GM18511 (cell line): Measurements from ENCODE around the gene GOSR2.
"Not testable (repeated sequence)": the region's sequence is repeated elsewhere in the genome, so short reads cannot be mapped to it uniquely, and the experiment has no call there.

Source experiments
- ATAC-seq: cut with Tn5 transposase; IDR thresholded peaks from one replicate; pipeline ENCODE4 v1.9.1; 2021; ENCODE audit warnings: mild to moderate bottlenecking, moderate library complexity; ENCODE audit not compliant: unreplicated experiment

The GOSR2 gene

DNA sequence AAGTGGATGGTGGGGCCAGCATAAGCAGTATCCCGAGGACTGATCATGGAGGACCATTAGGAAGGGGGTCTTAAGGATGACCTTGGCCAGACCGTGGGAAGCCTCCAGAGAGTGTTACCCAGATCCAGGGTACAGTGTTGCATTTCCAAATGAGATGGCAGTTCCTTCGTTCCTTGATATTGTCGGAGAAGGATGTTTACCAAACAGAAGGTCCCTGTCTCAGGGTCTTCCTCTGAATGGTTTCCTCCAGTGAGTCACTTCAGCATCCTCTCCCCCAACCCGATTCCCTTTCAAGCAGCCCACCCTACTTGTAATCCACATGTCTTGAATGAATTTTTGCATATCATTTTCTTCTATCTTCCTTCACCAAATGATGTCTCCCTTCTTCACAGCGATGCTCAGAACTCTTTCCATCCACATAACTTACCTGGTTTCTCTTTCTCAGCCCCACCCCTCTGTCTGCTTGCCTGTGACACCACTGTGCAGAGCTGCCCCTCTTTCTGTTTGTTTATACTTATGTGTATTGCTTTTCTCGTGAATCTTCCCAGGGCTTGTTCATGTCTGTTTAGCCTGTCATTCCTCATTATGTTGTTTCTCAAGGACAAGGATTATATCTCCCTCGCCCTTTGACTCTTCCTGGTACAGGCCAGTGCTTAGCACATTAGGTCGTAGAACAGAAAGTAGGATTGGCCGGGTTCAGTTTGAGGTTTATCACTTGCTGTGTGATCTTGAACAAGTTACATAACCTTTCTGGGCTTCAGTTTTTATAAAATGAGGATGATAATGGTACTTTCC is 5.7 kb downstream of the GOSR2 start:
- no peak for ATAC-seq

DNA sequence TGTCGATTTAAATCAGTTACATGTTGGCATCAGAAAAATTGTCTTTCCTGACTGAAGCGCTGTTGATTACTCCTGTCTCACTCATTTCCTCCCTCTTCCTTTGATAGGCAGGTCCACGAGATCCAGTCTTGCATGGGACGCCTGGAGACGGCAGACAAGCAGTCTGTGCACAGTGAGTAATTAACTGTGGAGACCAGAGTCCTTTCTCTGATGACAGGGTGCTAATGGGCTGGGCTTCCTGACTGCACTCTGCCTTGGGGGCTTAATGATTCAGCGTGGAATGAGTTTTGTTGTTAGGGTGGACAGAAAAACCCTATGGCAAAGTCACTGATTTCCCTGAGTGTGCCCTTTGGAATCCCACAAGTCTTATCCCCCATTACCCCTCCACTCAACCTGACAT is 6.5 kb downstream of the GOSR2 start:
- no peak for ATAC-seq

GRCh38 chr17:46930051-46930450 is 7.1 kb downstream of the GOSR2 start:
- ATAC-seq, result no peak

- ATAC-seq, result no peak
Measured at GRCh38 chr17:46931596-46931995, 8.6 kb downstream of the GOSR2 start.

DNA sequence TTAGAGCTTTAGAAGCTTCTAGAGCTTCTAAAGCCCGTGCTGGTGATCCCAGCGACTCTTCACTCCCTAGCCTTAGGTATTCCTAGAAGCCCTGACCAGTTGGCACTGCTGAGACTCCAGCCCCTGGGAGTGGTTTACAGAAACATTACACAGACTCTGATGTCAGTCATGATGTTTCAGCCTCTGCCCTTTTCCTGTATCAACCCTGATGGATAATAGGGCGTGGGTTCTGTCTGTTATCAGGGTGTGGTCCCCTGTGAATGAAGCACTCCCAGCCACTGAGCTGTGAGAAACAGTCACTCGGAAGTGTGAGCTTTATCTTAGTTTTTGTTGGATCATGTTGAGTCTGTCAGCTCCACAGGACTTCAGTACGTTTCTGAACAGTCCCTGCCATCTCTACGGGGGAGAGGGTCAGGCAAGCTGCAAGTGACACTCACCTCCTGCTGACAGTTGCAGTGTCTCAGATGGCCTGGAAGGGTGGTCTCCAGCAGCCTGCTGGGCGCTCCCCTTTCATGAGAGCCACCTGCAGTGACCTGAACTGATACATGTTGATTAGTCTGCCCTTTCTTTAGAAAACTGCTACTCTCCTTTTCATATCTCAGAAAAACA is 12.8 kb downstream of the GOSR2 start:
- no peak for ATAC-seq

- ATAC-seq, result no peak
Measured at GRCh38 chr17:46940692-46941404, 17.9 kb downstream of the GOSR2 start.

- ATAC-seq, result no peak
Measured at GRCh38 chr17:46942441-46943217, 19.7 kb downstream of the GOSR2 start.

DNA sequence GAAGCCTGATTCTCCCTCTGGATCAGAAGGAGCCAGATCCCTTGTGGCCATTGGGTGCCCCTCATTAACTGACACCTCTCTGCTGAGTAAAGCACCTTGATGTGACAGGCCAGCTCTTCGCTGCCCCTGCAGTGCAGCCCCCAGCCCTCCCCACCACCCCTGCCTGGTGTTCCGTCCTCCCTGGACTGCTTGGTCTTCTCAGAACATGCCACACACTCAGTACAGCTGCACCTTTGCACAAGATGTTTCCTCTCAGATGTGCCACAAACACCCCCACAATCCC is 20.2 kb downstream of the GOSR2 start:
- ATAC-seq, result no peak

GRCh38 chr17:46943501-46944393 is 20.8 kb downstream of the GOSR2 start:
- ATAC-seq, result no peak

- ATAC-seq, result no peak
Measured at GRCh38 chr17:46944931-46945330, 22.0 kb downstream of the GOSR2 start.

DNA sequence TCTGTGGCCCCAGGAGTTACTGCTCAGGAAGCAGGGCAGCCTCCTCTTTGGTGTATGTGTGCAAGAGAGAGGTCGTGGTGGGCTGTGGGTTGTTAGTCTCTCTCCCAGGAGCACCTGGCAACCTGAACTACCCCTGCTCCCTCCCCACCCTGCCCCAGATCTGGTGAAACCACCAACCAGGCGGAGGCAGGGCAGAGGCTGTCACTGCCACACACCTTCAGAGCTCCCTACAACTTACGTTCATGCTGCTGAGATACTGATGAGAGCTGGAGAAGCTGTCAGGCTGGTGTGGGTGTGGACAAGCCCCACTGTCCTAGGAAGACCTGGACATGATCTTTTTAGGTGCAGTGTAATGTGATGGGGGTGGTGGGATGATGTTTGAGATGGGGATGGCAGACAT is 24.3 kb downstream of the GOSR2 start:
- ATAC-seq, result no peak

DNA sequence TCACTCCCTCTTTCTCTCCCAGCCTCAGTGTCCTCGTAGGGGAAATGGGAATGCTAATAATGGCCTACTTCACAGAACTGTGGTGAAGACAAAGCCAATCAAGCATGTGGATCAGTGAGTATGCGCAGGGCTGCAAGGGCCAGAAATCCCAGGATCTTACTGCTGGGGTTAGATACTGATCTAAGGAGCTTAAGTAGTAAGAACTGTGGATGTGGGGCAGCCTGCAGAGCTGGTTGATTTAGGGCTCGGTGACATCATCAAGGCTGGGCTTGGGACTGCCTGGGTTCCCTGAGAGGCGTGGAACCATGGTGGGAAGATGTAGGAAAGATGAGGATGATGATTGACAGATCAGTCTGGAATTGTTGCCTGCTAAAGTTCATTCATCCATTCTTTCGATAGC is 25.6 kb downstream of the GOSR2 start:
- ATAC-seq, result no peak

- ATAC-seq, result no peak
Measured at GRCh38 chr17:46949291-46950174, 26.6 kb downstream of the GOSR2 start.

- no peak for ATAC-seq
Measured at GRCh38 chr17:46950342-46950996, 27.5 kb downstream of the GOSR2 start.

GRCh38 chr17:46950997-46951621 is 28.1 kb downstream of the GOSR2 start:
- ATAC-seq, result no peak

DNA sequence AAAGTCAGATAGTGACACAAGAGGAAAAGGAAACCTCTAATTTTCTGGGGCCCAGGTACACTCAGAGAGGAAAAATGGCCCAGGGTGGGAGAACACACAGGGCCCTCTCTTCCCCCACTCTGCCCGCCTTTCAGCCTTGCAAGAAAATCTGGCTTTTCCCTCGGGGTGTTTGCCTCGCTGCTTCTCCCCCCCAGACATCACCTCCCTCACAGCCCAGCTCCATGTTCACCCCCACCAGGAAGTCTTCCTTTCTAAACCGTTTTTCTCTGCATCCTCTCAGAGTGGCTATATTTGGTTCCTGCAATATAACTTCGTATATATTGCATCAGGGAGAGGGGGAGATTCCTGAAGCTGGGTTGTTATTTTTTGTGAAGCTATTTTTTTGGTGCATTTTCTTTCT is 28.7 kb downstream of the GOSR2 start:
- no peak for ATAC-seq

DNA sequence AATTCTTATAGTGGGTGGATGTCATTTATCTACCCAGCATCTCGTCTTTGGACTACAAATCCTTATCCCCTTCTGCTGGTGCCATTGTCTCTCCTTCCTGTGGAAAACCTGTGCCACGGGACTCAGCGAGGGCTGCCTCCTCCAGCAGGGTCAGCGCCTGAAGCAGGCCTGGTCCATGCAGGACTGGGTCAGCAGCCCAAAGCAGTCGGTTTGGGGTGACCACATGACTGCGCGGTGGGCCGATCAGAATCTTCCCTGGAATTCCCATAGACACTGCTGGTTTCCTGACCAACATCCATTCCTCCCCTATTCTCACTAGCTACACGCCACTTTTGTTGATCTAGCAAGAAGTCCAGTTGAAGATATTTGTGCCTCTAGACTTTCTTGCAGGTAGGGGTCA is 29.2 kb downstream of the GOSR2 start:
- no peak for ATAC-seq

GRCh38 chr17:46953191-46953590 is 30.2 kb downstream of the GOSR2 start:
- not testable (repeated sequence) for ATAC-seq
